KOPT-K1 (cell line): ENCODE results near the gene TRIM24.
A peak's percentile ranks its signal among the peaks of the same experiment; 100 is the strongest.
"Not testable (repeated sequence)": the region's sequence is repeated elsewhere in the genome, so short reads cannot be mapped to it uniquely, and the experiment has no call there.

Experiments
- H3K27ac ChIP-seq: fragments of 200-600 bp; sonication (generic); 2 replicates; pipeline ENCODE4 v1.5.1; 2016; ENCODE audit warnings: antibody characterized with exemption, mild to moderate bottlenecking, low read depth, low read length; ENCODE audit not compliant: poor library complexity, severe bottlenecking
- H3K36me3 ChIP-seq: fragments of 200-600 bp; sonication (generic); 2 replicates; pipeline ENCODE4 v1.5.1; 2017; ENCODE audit warnings: antibody characterized with exemption, mild to moderate bottlenecking, low read length, moderate library complexity; ENCODE audit not compliant: insufficient read depth
- H3K9me3 ChIP-seq: fragments of 200-600 bp; sonication (generic); 2 replicates; pipeline ENCODE4 v1.5.1; 2017; ENCODE audit warnings: antibody characterized with exemption, low read length, mild to moderate bottlenecking; ENCODE audit not compliant: insufficient read depth, poor library complexity, severe bottlenecking

The TRIM24 gene

GRCh38 chr7:138449580-138449979 lies 10.5 kb upstream of the TRIM24 start:
- Histone ChIP-seq H3K27ac (no peak overlapping the region), H3K9me3 (peaks cover 8% of the 10 kb centered on the region), H3K36me3 (no peaks in the 10 kb centered on the region)

DNA sequence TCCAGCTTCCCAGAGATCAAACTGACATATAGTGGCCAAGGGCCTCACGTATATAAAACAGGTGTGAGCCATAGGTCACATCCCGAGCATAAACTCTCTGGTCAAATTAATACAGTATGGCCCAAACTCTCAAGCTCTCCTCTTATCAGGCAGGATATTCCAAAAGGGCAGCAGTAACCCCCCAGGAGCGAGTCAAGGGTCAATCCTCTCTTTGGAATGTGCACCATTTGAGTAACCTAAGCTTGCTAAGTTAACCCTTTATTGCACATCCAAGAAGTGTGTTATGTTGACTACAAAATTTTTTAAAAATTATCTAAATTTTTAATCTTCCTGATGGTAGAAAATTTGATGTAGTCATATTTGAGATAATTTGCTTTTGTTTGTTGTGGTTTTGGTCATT lies 4.5 kb upstream of the TRIM24 start:
- H3K9me3 ChIP-seq = peaks cover under 1% of the 10 kb centered on the region
- H3K36me3 ChIP-seq = no peaks in the 10 kb centered on the region
- H3K27ac ChIP-seq = no peak overlapping the region

GRCh38 chr7:138456220-138456619 lies 3.8 kb upstream of the TRIM24 start:
- H3K9me3 ChIP-seq = no peaks in the 10 kb centered on the region
- no peaks in the 10 kb centered on the region for H3K36me3 ChIP-seq
- no peak overlapping the region for H3K27ac ChIP-seq

DNA sequence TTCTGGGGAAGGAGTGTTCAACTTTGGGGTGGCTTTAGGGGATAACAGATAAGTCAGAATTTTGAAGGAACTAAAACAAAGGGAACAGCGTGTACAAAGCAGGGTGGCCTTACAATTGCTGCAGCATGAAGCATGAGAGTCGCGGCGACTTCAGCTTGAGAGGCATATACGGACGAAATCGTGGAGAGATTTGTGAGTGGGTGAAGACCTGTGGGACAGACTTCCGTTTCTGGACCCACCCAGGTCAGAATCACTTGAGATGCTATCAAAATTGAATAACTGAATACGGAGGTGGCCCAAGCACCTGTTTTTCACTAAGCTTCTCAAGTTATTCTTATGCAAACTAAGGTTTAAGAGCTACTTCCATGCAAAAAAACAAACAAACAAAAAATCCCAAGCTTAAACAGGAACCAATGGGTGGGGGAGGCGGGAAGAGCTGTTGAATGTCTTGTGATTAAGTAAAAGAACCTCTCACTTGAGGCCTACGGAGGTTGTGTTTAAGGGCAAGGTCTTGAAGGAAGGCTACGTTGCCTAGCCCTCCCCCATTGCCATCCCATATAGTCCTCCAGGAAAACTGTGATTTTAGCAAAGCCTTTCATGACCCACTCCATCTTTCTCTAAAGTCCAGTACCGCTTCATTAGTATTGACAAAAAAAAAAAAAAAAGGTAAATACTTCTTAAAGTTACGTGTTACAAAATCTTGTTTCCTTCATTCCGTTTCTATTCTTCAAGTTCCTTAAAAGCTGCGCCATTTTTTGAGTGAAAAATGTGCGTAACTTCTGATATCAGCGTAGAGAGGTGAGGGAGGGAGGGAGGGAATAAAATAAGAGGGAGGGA lies 1.3 kb upstream of the TRIM24 start:
- no peak overlapping the region for H3K27ac ChIP-seq

GRCh38 chr7:138459413-138460175 lies 465 bp upstream of the TRIM24 start:
- Histone ChIP-seq H3K27ac (peak overlapping the region; percentile 54), H3K9me3 (no peaks in the 10 kb centered on the region), H3K36me3 (peaks cover 18% of the 10 kb centered on the region)

More for the DNA sequence above, 1.3 kb upstream of the TRIM24 start:
- H3K36me3 ChIP-seq = peaks cover 12% of the 10 kb centered on the region
- H3K9me3 ChIP-seq = no peaks in the 10 kb centered on the region

GRCh38 chr7:138460649-138461607 lies 869 bp downstream of the TRIM24 start:
- Histone ChIP-seq H3K9me3 (no peaks in the 10 kb centered on the region), H3K36me3 (peaks cover 27% of the 10 kb centered on the region), H3K27ac (peak overlapping the region; percentile 97)

DNA sequence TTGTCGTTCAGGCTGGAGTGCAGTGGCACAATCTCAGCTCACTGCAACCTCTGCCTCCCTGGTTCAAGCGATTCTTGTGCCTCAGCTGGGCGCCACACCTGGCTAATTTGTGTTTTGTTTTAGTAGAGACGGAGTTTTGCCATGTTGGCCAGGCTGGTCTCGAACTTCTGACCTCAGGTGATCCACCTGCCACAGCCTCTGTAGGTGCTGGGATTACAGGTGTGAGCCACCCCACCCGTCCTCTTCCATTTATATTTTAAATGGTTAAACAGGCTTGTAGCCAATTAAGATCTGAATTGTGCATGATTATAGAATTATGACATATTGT lies 3.2 kb downstream of the TRIM24 start:
- peaks cover 27% of the 10 kb centered on the region for H3K36me3 ChIP-seq
- not testable (repeated sequence) for H3K9me3 ChIP-seq, H3K27ac ChIP-seq

- Histone ChIP-seq H3K36me3 (peaks cover 41% of the 10 kb centered on the region), H3K9me3 (no peaks in the 10 kb centered on the region), H3K27ac (no peak overlapping the region)
Observed at GRCh38 chr7:138465046-138465445, 5.0 kb downstream of the TRIM24 start.

DNA sequence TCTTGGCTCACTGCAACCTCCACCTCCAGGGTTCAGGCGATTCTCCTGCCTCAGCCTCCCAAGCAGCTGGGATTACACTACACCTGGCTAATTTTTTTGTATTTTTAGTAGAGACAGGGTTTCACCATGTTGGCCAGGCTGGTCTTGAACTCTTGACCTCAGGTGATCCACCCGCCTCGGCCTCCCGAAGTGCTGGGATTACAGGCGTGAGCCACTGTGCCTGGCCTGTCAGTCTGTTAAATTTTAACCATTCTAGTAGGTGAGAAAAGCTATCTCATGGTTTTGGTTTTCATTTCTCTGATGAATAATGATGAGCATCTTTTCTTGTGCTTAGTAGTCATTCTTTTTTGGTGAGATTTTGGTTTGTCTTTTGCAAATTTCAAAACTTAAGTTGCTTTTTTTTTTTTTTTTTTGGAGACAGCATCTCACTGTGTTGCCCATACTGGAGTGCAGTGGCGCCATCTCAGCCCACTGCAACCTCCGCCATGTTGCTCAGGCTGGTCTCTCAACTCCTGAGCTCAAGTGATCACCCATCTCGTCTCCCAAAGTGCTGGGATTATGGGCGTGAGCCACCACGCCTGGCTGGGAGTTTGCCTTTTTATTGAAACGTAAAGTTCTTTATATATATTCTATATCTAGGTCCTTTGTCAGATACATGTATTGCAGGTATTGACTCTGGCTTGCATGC lies 6.2 kb downstream of the TRIM24 start:
- H3K27ac ChIP-seq, H3K9me3 ChIP-seq: not testable (repeated sequence)
- H3K36me3 ChIP-seq = peaks cover 48% of the 10 kb centered on the region

GRCh38 chr7:138468244-138469123 lies 8.4 kb downstream of the TRIM24 start:
- Histone ChIP-seq H3K36me3 (peaks cover 37% of the 10 kb centered on the region), H3K27ac (no peak overlapping the region), H3K9me3 (no peaks in the 10 kb centered on the region)

- Histone ChIP-seq H3K9me3 (no peaks in the 10 kb centered on the region), H3K27ac (no peak overlapping the region), H3K36me3 (peaks cover 20% of the 10 kb centered on the region; the same call in 1 of the 2 replicates)
Observed at GRCh38 chr7:138470391-138471157, 10.5 kb downstream of the TRIM24 start.

DNA sequence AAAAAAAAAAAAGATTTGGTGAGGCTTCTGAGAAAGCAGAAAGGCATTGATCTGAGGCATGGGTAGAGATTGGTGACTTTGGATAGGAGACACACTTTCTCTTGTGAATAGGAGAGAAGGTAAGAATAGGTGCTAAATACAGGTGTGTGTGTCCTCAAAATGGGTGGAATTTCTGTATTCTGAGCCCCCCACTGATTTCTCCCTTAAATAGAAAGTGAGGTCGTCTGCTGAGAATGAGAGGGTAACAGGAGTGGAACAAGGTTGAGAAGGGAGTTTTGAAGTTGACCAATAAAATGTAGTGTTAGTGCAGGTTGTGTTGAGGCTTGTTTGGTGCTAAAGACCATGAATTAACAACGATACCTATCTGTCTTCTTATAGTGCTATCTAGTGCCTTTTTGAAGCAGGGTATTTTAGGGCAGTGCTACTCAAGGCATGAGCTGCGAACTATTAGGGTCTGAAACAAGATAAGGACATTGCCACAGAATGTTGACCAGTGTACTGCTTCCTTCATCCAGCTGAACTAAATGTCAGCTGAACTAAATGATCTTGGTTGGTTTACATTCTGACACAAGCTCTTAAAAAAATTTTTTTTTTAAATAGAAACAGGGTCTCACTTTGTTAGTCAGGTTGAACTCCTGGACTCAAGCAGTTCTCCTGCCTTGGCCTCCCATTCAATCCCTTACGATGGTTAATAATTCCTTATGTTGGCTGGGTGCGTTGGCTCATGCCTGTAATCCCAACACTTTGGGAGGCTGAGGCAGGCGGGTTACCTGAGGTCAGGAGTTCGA lies 12.4 kb downstream of the TRIM24 start:
- H3K9me3 ChIP-seq = no peaks in the 10 kb centered on the region
- H3K27ac ChIP-seq = no peak overlapping the region
- peaks cover 20% of the 10 kb centered on the region; the same call in 1 of the 2 replicates for H3K36me3 ChIP-seq
